Stimulated activated CD8-positive, alpha-beta memory T cell treated with anti-CD3 and anti-CD28 coated beads, Interleukin-4, amount 100 ng/mL, for 24 hours (primary cell): ENCODE data around the gene MALSU1.
A peak's percentile ranks its signal among the peaks of the same experiment; 100 is the strongest.

Source experiments
- DNase-seq: peaks from one replicate; pipeline ENCODE4 v3.0.0-alpha.2; 2020; ENCODE audit warnings: low read depth

The MALSU1 gene

GRCh38 chr7:23298885-23299769, at the start of gene MALSU1:
MALSU1 (plus strand) TSS chr7:23299339; CDS start chr7:23299353, 14 bp downstream.
- peak; percentile 96 for DNase-seq

- no peak for DNase-seq
Observed at GRCh38 chr7:23249486-23249885, 49.7 kb upstream of the MALSU1 start.

GRCh38 chr7:23254051-23254681, 45.0 kb upstream of the MALSU1 start:
- no peak for DNase-seq

- no peak for DNase-seq
Observed at GRCh38 chr7:23256731-23257130, 42.4 kb upstream of the MALSU1 start.

- DNase-seq: no peak
Observed at GRCh38 chr7:23260371-23260770, 38.8 kb upstream of the MALSU1 start.

GRCh38 chr7:23261843-23262452, 37.2 kb upstream of the MALSU1 start:
- peak; percentile 24 for DNase-seq

- DNase-seq: no peak
Observed at GRCh38 chr7:23264916-23265458, 34.2 kb upstream of the MALSU1 start.

- no peak for DNase-seq
Observed at GRCh38 chr7:23266918-23267317, 32.2 kb upstream of the MALSU1 start.

GRCh38 chr7:23267357-23267756, 31.8 kb upstream of the MALSU1 start:
- DNase-seq: no peak

- DNase-seq: no peak
Observed at GRCh38 chr7:23268167-23268566, 31.0 kb upstream of the MALSU1 start.

- DNase-seq: no peak
Observed at GRCh38 chr7:23268746-23269145, 30.4 kb upstream of the MALSU1 start.

GRCh38 chr7:23272275-23272674, 26.9 kb upstream of the MALSU1 start:
- no peak for DNase-seq

GRCh38 chr7:23273141-23273599, 26.0 kb upstream of the MALSU1 start:
- peak; percentile 84 for DNase-seq

- no peak for DNase-seq
Observed at GRCh38 chr7:23275912-23276311, 23.2 kb upstream of the MALSU1 start.

- DNase-seq: no peak
Observed at GRCh38 chr7:23276376-23276775, 22.8 kb upstream of the MALSU1 start.

GRCh38 chr7:23276947-23277346, 22.2 kb upstream of the MALSU1 start:
- DNase-seq: no peak

GRCh38 chr7:23277359-23277989, 21.7 kb upstream of the MALSU1 start:
- DNase-seq: no peak

GRCh38 chr7:23279819-23280525, 19.2 kb upstream of the MALSU1 start:
- DNase-seq: no peak

GRCh38 chr7:23283086-23283485, 16.1 kb upstream of the MALSU1 start:
- no peak for DNase-seq

- no peak for DNase-seq
Observed at GRCh38 chr7:23284871-23285270, 14.3 kb upstream of the MALSU1 start.
